Right kidney (tissue), 9 donors: ENCODE data around the gene C11orf52.
A peak's percentile ranks its signal among the peaks of the same experiment; 100 is the strongest.
"Not testable (repeated sequence)": the region's sequence is repeated elsewhere in the genome, so short reads cannot be mapped to it uniquely, and the experiment has no call there.

ENCODE experiments used
- DNase-seq: peaks from one replicate; pipeline ENCODE4 v3.0.0-alpha.2; 2016
- long read RNA-seq, 8 donors: transcript quantifications; one replicate each; lab custom pipeline, GENCODE V29; 2026

Gene C11orf52, protein sequence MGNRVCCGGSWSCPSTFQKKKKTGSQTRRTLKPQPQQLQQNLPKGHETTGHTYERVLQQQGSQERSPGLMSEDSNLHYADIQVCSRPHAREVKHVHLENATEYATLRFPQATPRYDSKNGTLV
- long read RNA-seq, donor 1, transcript C11orf52-201 (4 exons, 1,141 nt): major isoform, 14 of 14 reads
- long read RNA-seq, donor 1, partial matches to known transcripts: 0 of 14 reads
- long read RNA-seq, donor 1, other reads (novel, unspliced or antisense): 0 of 14 reads
- long read RNA-seq, donor 2, transcript C11orf52-201 (4 exons, 1,141 nt): major isoform, 6 of 7 reads
- long read RNA-seq, donor 2, partial matches to known transcripts: 0 of 7 reads
- long read RNA-seq, donor 2, other reads (novel, unspliced or antisense): 0 of 7 reads
- long read RNA-seq, donor 3, partial matches to known transcripts: 0 of 2 reads
- long read RNA-seq, donor 3, other reads (novel, unspliced or antisense): 0 of 2 reads
- long read RNA-seq, donor 4, partial matches to known transcripts: 0 of 2 reads
- long read RNA-seq, donor 4, other reads (novel, unspliced or antisense): 0 of 2 reads
- long read RNA-seq, donor 5, transcript C11orf52-201 (4 exons, 1,141 nt): major isoform, 7 of 7 reads
- long read RNA-seq, donor 5, partial matches to known transcripts: 0 of 7 reads
- long read RNA-seq, donor 5, other reads (novel, unspliced or antisense): 0 of 7 reads
- long read RNA-seq, donor 6, partial matches to known transcripts: 0 of 3 reads
- long read RNA-seq, donor 6, other reads (novel, unspliced or antisense): 0 of 3 reads
- long read RNA-seq, donor 7, partial matches to known transcripts: 0 of 5 reads
- long read RNA-seq, donor 7, other reads (novel, unspliced or antisense): 0 of 5 reads
- long read RNA-seq, donor 8, transcript C11orf52-201 (4 exons, 1,141 nt): major isoform, 6 of 6 reads
- long read RNA-seq, donor 8, partial matches to known transcripts: 0 of 6 reads
- long read RNA-seq, donor 8, other reads (novel, unspliced or antisense): 0 of 6 reads

DNA sequence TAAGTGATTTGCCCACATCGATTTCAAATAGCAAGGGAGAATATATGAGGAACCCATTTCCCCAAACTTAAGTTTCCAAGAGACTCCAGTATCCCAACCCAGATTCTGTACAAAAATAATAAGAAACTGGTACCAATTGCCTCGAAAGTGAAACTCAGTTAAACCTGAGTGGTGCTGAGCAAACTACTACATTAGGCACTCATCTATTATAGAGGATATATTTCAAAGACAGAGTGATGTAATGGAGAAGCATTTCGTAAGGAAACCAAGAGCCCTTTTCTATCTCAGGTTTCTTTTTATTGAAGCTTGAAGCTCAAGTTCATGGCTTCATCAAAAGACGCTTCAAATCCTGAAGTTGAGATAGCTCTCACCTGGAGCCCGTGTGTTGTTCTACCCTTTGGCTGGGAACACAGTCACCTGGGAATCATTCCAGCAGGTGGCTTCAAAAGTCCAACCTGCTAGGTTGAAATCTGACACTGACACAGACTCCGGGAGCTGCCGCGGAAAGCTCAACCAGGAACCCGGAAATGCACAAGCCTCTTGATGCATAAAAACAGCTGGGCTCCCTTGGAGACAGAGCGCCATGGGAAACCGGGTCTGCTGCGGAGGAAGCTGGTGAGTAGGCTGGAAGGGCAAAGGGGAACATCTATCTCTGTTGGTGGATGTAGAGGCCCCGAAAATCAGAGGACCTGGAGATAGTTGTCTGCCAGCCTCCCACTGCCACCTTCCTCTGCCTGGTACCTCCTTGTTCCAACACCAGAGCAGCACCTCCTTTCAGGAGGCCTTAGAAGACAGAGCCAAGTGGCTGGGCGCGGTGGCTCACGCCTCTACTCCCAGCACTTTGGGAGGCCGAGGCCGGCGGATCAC, at the start of gene C11orf52:
TSS of gene C11orf52 (plus strand) at position 524 of the 867 bp plus-strand sequence. CDS start at position 584, 60 bp downstream.
- DNase-seq: peak; percentile 68

DNA sequence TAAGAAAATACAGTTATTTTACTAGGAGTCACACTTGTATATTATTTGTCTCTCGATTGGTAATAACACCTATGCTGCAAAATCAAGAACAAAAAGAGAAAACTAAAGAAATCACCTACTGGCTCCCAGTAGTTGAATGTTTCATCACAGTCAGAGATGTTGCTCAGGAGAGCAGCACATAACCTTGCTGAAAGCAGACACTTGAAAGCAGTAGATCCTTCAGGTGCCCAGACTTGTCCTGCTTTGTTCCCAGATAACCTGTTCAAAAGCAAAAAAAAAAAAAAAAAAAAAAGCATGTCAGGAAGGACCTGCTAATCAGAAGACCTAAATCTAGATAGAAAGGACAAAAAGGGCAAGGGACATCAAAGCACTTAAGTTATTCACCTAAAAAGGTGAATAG, 48.6 kb upstream of the C11orf52 start:
- no peak for DNase-seq

DNA sequence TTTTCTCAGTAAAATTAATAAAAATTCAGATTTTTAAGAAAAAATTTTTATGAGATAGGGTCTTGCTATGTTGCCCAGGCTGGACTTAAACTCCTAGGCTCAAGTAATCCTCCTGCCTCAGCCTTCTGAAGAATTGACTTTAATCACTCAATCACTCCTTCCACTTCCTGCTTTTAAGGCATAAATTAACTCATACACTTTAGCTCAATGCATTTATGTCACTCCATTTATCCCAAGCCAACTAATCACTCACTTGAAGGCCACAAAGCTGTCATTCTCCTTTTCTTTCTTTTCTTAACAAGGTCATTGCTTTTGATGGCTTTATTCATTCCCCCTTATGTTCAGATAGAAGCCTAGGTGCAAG, 48.2 kb upstream of the C11orf52 start:
- no peak for DNase-seq

DNA sequence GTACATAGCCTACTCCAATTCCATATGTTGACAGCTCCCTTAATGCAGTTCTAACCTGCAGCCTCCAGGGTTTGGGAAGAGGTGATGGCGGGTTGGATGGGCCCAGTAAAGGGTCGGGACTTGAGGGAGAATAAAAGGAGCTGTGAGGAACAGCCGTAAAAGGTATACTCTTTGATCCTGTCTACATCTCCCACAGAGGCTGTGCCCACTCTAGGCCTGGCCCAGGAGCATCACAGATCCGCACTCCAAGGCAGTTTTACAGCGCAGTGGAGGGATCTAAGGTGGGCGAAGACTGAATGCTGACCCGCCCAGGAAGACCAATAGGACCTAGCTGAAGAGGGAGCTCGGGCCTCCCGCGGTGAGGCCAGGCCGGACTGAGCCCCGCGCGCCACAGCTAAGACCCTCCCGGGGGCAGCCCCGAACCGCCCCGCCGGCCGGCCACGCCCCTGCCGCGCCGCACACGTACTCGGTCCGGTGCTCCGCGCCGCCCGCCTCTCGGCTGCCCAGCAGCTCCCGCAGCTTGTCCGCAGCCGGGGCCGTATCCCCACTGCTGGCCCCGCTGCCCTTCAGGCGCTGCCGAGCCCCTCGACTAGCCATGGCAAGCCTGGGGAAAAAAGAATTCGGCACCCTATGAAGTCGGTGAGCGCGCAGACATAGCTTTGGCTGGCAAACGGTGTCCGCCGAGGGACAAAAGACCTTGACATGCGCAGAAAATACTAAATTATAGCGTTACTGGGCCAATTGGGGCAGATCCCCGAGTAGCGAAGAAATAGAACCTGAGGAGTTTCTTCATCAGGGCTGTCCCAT, 47.6 kb upstream of the C11orf52 start, which contains the start of gene ALG9:
TSS of gene ALG9 (minus strand) at position 696 of the 807 bp plus-strand sequence. CDS start at position 597, 99 bp downstream.
- peak; percentile 97 for DNase-seq

DNA sequence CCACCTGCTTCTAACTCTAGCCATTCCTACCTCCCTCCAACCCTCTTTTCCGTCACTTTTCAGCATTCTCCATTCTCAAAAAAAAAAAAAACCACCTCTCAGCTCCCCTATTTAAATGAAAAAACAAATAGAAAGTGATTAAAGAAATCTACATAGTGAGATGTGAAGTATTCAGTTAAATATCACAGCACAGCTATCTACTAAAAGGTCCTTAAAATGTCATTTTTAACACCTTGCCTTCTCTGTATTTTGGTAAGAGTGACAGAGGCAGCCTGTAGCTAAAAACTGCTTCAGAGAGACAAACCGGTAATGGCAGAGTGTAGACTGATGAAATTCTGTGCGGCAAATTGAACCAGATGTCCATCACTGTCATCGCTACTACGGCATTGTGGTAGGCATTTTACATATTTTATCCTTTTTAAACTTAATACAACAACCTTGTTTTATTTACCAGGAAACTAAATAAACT, 47.0 kb upstream of the C11orf52 start:
- no peak for DNase-seq

DNA sequence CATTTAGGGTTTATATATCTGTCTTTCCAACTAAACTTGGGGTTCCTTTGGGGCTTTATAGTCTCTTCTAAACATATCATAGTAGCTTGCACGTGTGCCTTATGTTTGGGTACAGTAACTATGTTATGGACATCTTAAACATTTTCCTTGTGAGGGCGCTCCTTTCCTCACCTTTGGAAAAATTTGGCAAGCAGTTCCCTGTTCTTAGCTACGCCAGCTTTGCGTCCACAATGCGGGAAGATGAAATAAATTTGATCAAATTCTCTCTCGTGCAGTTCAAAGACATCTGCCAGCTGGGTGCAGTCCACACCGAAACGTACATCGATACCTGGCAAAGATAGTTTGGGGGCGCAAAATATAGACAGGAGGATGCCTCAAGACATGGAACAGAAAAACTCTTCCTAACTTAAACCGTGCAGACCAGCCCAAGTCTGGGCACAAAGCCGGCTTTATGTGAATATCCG, 40.3 kb upstream of the C11orf52 start:
- DNase-seq: no peak

DNA sequence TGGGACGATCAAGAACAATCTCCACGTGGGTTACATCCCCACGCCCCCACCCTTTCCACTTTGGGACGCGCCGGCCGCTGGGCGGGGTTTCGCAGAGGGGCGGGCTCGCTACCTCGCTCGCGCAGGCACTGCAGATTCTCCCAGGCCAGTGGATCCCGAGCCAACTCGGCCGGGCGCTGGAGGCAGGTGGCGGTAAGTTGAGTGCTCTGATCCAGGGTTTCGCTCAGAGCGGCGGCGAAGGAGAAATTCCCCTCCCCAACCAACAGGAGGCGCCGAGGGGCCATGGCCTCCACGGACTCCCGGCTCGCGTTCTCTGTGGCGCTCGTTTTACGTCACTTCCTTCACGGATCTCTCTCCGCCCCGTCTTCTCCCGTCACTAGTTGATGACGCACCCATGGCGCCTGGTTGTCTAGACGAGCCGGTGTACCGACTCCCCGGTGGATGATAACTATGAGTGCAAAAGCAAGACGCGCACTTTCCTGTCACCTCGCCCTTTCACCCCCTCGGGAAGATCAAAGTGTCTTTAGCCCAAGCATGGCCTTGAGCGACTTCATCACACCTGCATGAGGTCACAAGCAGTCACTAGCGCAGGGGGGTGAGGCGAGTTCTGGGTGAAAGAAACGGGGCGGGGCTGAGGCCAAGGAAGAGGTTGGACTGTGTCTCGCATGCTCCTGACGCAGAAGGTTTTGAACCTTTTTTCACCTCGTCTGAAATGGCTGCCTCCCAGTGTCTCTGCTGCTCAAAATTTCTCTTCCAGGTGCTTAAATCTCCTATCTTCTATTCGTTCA, 39.7 kb upstream of the C11orf52 start, which contains the start of the genes CFAP68 and FDXACB1:
TSS of gene CFAP68 (plus strand) at position 693 of the 788 bp plus-strand sequence. CDS start at position 713, 20 bp downstream.
TSS of gene FDXACB1 (minus strand) at position 317 of the 788 bp plus-strand sequence. CDS start at position 284, 33 bp downstream.
- DNase-seq: peak; percentile 99

DNA sequence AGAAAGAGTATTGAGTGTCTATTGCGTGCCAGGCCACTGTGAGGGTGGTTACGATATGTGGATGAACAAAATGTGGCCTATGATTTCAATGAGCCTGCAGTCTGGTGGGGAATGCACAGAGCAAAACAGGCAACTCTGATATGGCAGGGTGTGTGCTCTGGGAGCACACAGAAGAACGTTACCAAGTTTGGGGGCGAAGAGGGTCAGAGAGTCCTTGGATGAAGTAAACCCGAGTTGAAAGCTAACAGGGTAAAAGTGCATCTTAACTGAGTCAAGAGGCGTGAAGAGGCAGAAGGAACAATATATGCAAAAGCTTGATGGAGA, 39.1 kb upstream of the C11orf52 start:
- DNase-seq: no peak

DNA sequence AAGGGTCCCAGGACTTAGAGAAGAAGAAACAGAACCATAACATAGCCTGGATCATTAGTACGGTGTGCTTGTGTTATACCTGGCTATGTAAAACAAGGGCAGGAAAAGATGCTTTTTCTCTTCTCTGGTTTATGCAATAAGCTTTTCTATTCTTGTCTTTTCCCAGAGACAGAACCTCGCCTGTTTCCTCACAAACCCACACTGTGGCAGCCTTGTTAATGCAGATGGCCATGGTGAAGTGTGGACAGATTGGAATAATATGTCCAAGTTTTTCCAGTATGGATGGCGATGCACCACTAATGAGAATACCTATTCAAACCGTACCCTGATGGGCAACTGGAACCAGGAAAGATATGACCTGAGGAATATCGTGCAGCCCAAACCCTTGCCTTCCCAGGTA, 36.5 kb upstream of the C11orf52 start:
- DNase-seq: no peak

DNA sequence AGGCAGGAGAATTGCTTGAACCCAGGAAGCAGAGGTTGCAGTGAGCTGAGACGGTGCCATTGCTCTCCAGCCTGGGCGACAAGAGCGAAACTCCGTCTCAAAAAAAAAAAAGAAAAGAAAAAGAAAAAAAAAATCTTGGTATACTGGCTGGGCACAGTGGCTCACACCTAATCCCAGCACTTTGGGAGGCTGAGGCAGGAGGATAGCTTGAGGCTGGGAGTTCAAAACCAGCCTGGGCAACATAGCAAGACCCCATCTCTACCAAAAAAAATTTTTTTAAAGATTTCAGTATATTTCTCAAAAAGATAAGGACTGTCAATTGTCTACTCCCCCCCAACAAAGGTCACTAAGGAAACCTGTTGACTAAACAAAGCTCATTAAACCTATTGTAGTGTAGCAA, 33.7 kb upstream of the C11orf52 start:
- not testable (repeated sequence) for DNase-seq

DNA sequence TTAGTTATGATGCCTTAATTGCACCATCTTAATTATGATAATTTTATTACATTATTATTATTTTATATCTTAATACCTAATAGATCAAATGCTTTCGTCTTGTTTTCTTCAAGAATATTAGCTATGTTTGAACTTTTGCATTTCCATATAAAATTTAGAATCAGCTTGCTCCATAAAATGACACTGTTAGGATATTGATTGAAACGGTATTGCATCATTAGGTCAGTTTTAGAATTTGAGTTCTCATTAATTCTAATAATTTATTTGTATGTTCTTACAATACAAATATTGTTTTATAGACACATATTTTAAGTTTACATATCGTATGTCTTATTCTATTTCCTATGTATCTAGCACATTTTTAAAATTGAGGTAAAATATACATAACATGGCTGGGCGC, 32.7 kb upstream of the C11orf52 start:
- DNase-seq: no peak

DNA sequence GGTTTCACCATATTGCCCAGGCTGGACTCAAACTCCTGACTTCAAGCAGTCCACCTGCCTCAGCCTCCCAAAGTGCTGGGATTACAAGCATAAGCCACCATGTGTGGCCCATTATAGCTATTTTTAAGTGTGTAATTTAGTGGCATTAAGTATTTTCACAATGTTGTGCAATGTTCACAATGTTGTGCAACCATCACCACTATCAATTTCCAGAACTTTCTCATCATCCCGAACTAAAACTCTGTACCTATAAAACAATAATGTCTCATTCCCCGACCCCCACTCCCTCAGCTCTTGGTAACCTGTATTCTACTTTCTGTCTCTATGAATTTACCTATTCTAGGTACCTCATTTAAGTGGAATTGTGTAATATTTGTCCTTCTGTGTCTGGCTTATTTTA, 31.9 kb upstream of the C11orf52 start:
- DNase-seq: no peak

DNA sequence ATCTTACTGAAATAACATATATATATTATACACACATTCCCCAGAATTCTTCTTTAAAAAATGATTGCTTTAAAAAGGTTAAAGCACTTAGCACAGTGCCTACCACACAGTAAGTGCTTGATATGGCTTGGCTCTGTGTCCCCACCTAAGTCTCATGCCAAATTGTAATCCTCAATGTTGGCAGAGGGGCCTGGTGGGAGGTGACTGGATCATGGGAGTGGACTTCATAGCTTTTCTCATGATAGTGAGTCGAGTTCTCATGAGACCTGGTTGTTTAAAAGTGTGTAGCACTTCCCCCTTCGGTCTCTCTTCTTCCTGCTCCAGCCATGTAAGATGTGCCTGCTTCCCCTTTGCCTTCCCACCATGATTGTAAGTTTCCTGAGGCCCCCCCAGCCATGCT, 13.3 kb upstream of the C11orf52 start:
- DNase-seq: no peak

DNA sequence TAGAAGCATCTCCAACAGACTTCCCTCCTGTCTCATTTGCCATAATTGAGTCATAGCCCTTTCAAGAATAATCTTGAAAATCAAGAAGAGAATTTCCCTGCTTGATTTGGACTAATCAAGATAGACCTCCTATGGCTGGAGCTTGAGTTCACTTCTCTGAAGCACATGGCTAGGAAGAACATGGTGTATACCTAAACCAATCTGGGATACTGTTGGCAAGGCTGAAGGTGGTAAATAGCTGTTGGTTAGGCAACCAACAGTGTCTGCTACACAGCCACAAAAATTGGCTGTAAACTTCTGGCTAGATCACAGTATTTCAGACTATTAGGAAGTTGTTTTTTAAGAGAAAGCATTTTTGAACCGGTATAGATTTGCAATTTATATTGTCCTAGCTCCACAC, 12.0 kb upstream of the C11orf52 start:
- DNase-seq: no peak

DNA sequence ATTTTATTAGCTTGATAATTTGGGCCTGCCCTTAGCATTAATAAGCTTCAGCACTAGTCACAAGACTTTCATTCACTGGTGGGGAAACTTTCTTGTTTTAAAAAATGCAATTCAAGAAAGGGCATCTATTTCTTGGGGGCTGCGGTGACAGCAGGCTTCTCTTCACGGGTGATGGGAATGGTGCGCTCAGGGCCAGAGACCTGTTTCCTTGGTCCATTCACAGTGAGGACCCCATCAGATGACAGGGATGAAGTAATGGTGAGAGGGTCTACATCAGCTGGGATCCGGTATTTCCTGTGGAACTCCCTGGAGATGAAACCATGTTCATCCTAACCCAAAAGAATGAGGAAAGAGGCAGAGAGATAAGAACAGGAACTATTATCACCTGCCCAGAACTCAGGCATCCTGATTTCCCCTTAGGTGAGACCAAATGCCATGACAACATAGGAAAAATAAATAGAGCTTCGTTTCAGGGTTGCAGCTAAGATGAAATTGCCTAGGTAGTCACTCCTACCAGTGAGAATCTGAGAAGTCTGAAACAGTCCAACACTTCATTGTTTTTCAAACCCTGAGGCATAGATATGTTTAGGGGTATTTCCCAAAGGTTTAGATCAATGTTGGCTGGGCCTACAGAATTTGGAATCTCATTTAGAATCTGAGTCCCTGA, 9.9 kb upstream of the C11orf52 start:
- DNase-seq: no peak

DNA sequence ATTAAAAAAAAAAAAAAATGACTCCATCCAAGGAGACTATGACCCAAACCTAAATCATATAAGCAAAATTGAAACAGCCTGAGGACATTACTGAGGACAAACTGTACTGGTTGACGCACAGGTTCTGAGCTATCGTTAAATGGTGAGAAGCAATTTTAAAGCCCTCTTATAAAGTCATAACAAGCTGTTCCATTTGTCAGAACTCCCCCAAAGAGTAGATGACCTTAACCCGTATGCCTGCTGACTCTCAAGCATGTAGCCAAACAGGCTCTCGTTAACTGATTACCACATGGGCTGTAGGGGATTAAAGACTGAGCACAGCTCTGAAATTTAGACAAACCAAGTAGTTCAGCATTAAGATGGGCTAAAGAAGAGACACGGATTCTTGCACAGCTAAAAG, 9.3 kb upstream of the C11orf52 start:
- no peak for DNase-seq

DNA sequence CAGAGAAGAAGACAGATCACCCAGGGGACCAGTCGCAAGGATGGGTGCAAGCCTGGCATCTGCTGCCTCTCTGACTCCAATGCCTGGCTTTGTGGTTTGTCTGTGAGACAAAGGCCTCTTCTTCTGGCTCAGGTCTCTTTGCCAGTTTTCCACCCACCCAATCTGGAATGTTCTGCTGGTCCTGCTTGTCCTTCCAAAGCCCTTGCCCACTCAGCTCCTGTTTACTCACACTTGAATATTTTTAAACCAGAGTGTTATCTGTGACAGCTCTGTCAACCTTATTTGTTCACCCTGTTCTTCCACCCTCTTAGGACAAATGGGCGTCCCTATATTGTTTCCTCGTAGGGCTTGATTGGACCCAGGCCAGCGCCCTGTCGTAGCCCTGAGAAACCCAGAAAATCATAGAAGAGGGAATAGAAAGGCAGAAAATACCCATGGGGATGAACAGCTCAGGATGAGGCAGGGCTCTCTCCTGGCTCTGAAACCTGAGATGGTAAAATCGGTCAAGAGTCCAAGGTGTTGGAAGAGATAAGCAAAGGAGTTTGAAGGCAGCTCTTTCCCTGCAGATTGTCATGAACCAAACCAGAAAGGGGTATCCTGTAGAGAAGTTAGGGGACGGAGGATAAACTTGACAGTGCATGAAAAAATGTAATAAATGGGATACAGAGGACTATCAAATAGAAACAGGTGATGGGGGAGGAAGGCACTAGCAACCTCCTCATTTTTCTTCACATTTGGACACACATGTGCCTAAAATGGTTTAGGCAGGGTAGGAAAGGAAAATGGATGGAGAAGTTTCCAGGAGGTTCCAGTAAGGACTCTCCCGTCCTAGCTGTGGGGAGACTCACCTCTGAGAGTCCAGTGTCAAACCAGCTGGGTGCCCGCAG, 7.8 kb upstream of the C11orf52 start:
- no peak for DNase-seq
